ENCODE results near the gene NT5M.

Gene NT5M

DNA sequence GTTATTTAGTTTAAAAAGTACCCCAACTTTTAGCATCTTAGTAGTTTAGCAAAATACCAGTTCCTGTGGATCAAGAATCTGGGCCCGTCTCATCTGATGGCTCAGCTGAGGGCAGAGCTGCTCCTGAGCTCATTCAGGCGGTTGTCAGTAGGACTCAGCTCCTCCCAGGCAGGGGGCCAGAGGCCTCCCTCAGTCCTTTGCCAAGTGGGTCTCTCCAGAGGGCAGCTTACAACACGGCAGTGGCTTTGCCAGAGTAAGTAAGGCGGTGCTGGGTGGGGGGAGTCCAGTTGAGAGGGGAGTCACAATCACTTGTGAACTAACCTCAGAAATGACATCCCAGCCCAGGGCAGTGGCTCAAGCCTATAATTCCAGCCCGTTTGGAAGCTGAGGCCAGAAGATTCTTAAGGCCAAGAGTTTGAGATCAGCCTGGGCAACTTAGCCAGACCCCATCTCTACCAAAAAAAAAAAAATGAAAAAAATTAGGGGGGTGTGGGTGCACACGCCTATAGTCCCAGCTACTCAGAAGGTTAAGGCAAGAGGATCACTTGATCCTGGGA, 92.2 kb downstream of the NT5M start:
- DNase-seq (ENCODE audit: low read depth), result no peak

- no peak for DNase-seq (ENCODE audit: low read depth)
Measured at GRCh38 chr17:17395885-17396284, 92.7 kb downstream of the NT5M start.

All from fibroblast of gingiva (primary cell).